Left lung (tissue), 10 donors: ENCODE measurements around the gene ADPRHL1. TPM values are rescaled to one million over a fixed set of nuclear protein-coding genes. Genes with fewer than 3 reads are reported as not detected.

Experiments
- ATAC-seq: fragments of 200-7000 bp; cut with Tn5 transposase; one replicate; pipeline ENCODE4 v1.9.1; 2020; ENCODE audit warnings: moderate library complexity
- DNase-seq, 4 donors: peaks; one replicate each; pipeline ENCODE4 v3.0.0-alpha.2; 2013 to 2020
- H3K27ac ChIP-seq, 2 donors: fragments of 200-600 bp; sonication (generic) in 1 of 2; one replicate each; pipeline versions ENCODE4 v1.5.0 to v1.8.0; 2020 to 2021
- H3K27me3 ChIP-seq, 2 donors: fragments of 200-600 bp; sonication (generic) in 1 of 2; one replicate each; pipeline versions ENCODE4 v1.5.0 to v1.8.0; 2020 to 2021
- H3K36me3 ChIP-seq, 2 donors: fragments of 200-600 bp; sonication (generic) in 1 of 2; one replicate each; pipeline versions ENCODE4 v1.5.0 to v1.8.0; 2020 to 2021
- H3K4me1 ChIP-seq, 2 donors: fragments of 200-600 bp; one replicate each; pipeline ENCODE4 v1.8.0; 2021
- H3K4me3 ChIP-seq, 2 donors: fragments of 200-600 bp; sonication (generic) in 1 of 2; one replicate each; pipeline versions ENCODE4 v1.5.0 to v1.8.0; 2020 to 2021; ENCODE audit warnings: mild to moderate bottlenecking in 1 of 2
- H3K9me3 ChIP-seq, 2 donors: fragments of 200-600 bp; sonication (generic) in 1 of 2; one replicate each; pipeline versions ENCODE4 v1.5.0 to v1.8.0; 2020 to 2021
- intact Hi-C, 2 donors: fragments of 100-400 bp; cut with DNase I; formaldehyde crosslinking; loops; one replicate each; pipeline versions ENCODE4 v1.11.2 to v1.14.2; 2022
- polyA plus RNA-seq, 6 donors: library from polyadenylated mRNA; unstranded; fragments of 120-200 nt; gene quantifications; one replicate each; pipeline ENCODE4 v1.2.1, GENCODE V29; 2013; ENCODE audit not compliant: insufficient read length in 6 of 6
- total RNA-seq, 2 donors: library from RNA; stranded (reverse); fragmentation: NEBNext Ultra II Directional; extraction: Animal tissue kit (Norgen Biotek cat#: 25700); gene quantifications; one replicate each; pipeline ENCODE4 v1.2.1, GENCODE V29; 2021
- TF ChIP-seq, protein P1 (sequence below), 2 donors: fragments of 200-600 bp; sonication (generic) in 1 of 2; IDR thresholded peaks; one replicate each; pipeline versions ENCODE4 v1.5.0 to v1.8.0; 2021; ENCODE audit warnings: antibody characterized with exemption in 2 of 2
- donor health status: DM: no; HTN: yes; CAD: no.
- donor health status: DM: no; HTN: no; CAD: no.

Gene ADPRHL1
- total and polyA plus RNA-seq, 8 donors, result 0.66 to 2.3 (median 1.5) TPM

DNA sequence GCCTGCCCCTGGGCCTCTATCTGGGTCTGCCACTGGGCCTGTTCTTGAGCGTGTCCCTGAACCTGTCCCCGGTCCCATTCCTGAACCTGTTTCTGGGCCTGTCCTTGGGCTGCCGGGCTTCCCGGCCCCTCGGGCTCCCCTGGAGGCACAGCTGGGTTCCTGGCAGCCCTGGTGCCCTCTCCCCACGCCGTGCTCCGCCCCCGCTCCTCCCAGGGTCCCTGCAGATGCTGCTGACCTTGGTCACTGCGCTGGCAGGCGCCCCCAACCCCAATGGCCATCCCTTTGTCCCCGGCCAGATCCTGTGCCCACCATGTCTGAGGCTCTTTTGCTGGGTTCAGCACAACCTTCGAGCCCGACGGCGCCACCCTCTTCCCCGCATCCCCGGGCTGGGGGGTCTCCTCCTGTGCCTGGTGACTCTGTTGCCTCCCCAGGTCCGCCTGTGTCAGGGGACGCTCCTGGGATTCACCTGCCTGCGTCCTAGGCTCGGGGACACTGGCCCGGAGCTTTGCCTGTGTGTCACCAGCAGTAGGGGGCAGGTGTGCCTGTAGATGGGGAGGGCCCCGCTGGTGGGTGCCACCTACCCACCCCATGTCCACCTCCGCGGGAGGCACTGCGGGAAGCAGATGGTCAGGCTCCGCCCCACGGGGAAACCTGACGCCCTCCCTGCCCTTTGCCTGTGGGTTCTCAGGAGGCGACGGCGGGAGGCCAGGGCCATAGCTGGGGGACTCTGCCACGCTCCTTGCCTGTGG is 48.4 kb downstream of the ADPRHL1 start:
- Histone ChIP-seq H3K9me3 (no peaks in the 10 kb centered on the region), H3K4me1 (peaks cover 0 to under 1% of the 10 kb centered on the region in 2 donors), H3K36me3 (no peaks in the 10 kb centered on the region), H3K27me3 (peaks cover 0 to 70% of the 10 kb centered on the region in 2 donors), H3K27ac (no peak overlapping the region), H3K4me3 (no peak overlapping the region)
- TF ChIP-seq, protein P1, sequence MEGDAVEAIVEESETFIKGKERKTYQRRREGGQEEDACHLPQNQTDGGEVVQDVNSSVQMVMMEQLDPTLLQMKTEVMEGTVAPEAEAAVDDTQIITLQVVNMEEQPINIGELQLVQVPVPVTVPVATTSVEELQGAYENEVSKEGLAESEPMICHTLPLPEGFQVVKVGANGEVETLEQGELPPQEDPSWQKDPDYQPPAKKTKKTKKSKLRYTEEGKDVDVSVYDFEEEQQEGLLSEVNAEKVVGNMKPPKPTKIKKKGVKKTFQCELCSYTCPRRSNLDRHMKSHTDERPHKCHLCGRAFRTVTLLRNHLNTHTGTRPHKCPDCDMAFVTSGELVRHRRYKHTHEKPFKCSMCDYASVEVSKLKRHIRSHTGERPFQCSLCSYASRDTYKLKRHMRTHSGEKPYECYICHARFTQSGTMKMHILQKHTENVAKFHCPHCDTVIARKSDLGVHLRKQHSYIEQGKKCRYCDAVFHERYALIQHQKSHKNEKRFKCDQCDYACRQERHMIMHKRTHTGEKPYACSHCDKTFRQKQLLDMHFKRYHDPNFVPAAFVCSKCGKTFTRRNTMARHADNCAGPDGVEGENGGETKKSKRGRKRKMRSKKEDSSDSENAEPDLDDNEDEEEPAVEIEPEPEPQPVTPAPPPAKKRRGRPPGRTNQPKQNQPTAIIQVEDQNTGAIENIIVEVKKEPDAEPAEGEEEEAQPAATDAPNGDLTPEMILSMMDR (IDR thresholded peaks at IDR 0.05), result no peak
- ATAC-seq (no peak), DNase-seq (peak in 1 of 4 donors; percentile 67)
- intact Hi-C loops, result no loop called here

DNA sequence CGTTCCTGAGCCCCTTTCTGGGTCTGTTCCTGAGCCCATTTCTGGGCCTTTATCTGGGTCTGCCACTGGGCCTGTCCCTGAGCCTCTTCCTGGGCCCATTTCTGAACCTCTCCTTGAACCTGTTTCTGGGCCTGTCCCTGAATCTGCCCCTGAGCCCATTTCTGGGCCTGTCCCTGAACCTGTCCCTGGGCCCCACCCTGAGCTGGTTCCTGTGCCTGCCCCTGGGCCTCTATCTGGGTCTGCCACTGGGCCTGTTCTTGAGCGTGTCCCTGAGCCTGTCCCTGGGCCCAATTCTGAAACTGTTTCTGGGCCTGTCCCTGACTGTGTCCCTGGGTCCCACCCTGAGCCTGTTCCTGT is 48.9 kb downstream of the ADPRHL1 start:
- intact Hi-C loops, result no loop called here
- peak in 1 of 4 donors; percentile 27 for DNase-seq
- H3K27ac ChIP-seq, result no peak overlapping the region
- TF ChIP-seq, protein P1 (IDR thresholded peaks at IDR 0.05), result no peak
- H3K36me3 ChIP-seq, result no peaks in the 10 kb centered on the region
- ATAC-seq, result no peak
- no peak overlapping the region for H3K4me3 ChIP-seq
- H3K27me3 ChIP-seq, result peaks cover 0 to 67% of the 10 kb centered on the region in 2 donors
- H3K4me1 ChIP-seq, result no peaks in the 10 kb centered on the region
- no peaks in the 10 kb centered on the region for H3K9me3 ChIP-seq

DNA sequence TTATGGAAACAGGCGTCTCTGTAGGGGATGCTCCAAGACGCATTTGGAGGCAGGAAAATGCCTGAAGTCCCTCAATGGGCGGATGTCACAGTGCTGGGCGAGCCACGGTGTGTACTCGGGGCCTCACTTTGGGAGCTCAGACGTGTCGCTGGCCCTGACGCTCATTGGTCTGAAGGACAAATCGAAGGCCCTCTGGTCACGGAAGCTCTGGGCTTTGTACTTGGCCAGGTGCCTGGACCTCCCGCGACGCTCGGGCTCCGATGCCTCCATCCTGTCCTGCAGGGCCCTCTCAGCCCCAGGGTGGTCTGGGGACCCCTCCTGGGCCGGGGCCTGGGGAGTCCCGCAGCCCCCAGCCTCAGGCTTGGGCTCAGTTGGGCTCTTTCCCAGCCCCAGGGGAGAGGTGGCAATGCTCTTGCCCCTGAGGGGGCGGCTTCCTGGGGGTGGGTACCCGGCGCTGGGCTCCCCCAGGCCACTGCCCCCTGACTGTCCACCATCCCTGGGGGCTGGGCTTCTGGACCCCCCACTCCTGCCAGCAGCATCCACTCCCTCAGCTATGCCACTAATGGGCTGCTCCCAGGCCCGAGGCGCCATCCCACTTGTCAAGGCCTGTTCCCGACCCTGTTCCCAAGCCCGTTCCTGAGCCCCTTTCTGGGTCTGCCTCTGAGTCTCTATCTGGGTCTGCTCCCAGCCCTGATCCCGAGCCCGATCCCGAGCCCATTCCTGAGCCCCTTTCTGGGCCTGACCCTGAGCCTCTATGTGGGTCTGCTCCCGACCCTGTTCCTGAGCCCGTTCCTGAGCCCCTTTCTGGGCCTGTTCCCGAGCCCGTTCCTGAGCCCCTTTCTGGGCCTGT is 49.8 kb downstream of the ADPRHL1 start:
- no peak overlapping the region for H3K4me3 ChIP-seq
- peaks cover 0 to 59% of the 10 kb centered on the region in 2 donors for H3K27me3 ChIP-seq
- no peaks in the 10 kb centered on the region for H3K36me3 ChIP-seq
- ATAC-seq (no peak), DNase-seq (peak in 1 of 4 donors; percentile 76)
- no peak overlapping the region for H3K27ac ChIP-seq
- H3K4me1 ChIP-seq, result no peaks in the 10 kb centered on the region
- no peaks in the 10 kb centered on the region for H3K9me3 ChIP-seq
- intact Hi-C loops, result no loop called here
- TF ChIP-seq, protein P1 (IDR thresholded peaks at IDR 0.05), result no peak

DNA sequence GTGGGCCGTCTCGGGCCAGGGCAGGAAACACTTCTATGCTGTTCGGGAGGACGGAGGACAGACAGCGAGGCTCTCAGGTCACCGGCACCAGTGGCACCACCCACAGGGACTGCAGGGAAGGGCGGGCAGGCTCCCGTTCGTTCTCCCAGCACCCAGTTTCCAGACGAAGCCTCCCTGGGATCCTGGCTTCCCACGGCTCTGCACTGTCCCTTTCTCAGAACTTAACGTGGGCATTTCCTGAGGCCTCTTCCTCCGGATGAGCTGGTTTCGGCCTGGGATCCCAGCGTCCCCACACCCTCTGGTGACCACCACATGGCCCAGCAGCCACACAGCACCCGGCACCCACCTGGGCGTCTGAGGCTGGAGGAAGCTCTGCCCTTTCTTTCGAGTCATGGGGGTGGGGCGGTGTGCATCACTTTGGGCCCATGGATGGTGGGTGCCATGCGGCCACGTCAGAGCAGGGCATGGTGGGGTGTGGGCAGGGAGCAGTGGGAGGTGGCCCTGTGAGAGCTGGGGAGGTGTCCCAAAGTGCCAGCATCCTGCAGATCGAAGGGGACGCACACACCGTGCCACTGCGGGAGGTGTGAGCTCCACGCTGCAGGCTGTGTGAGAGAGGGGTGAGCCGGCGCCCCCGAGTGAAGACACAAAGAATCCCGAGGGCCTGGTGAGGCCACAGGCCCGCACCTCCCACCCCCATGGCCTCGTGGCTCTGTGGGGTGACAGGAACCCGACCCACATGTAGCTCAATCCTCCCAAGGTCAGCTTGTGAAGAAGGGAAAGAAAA is 50.6 kb downstream of the ADPRHL1 start:
- no peak overlapping the region for H3K27ac ChIP-seq
- H3K36me3 ChIP-seq, result no peaks in the 10 kb centered on the region
- no peak for ATAC-seq
- peak in 1 of 4 donors; percentile 43 for DNase-seq
- TF ChIP-seq, protein P1 (IDR thresholded peaks at IDR 0.05), result no peak
- H3K9me3 ChIP-seq, result no peaks in the 10 kb centered on the region
- no peak overlapping the region for H3K4me3 ChIP-seq
- peaks cover 0 to 52% of the 10 kb centered on the region in 2 donors for H3K27me3 ChIP-seq
- no peaks in the 10 kb centered on the region for H3K4me1 ChIP-seq
- intact Hi-C loops, result no loop called here
